Fibroblast of the aortic adventitia (primary cell): ENCODE results near the gene CRYGN. TPM values are rescaled to one million over a fixed set of nuclear protein-coding genes. Genes with fewer than 3 reads are reported as not detected.

Experiments
- DNase-seq: peaks from one replicate; pipeline ENCODE4 v3.0.0-alpha.2; 2010; ENCODE audit warnings: low read depth
- H3K4me3 ChIP-seq: 2 replicates; pipeline ENCODE4 v1.5.1; 2011; ENCODE audit warnings: low read depth, mild to moderate bottlenecking, control low read depth, low read length, moderate library complexity
- CTCF ChIP-seq: IDR thresholded peaks from 2 replicates; pipeline ENCODE4 v1.5.1; 2011; ENCODE audit warnings: mild to moderate bottlenecking, low read length, control low read depth, inconsistent platforms; ENCODE audit not compliant: insufficient read depth
- total RNA-seq: library from RNA; depleted of rRNA; stranded (reverse); fragments of >200 nt; gene quantifications from 2 replicates; pipeline ENCODE4 v1.2.3, GENCODE V29; 2012; ENCODE audit warnings: low replicate concordance

Gene CRYGN
- total RNA-seq, 1 donor = 0.09 TPM

- no peak for TF ChIP-seq CTCF
- no peak overlapping the region for H3K4me3 ChIP-seq
- no peak for DNase-seq
Measured at GRCh38 chr7:151412318-151412717, 27.6 kb downstream of the CRYGN start.

GRCh38 chr7:151411551-151411950 lies 28.4 kb downstream of the CRYGN start:
- no peak for DNase-seq
- TF ChIP-seq CTCF = no peak
- no peak overlapping the region for H3K4me3 ChIP-seq

GRCh38 chr7:151410405-151411390 lies 29.2 kb downstream of the CRYGN start:
- DNase-seq = no peak
- TF ChIP-seq CTCF = no peak
- peak overlapping the region; percentile 48 for H3K4me3 ChIP-seq

- peak within 1 kb of the TSS; percentile 48 for H3K4me3 ChIP-seq
- DNase-seq = no peak
- TF ChIP-seq CTCF = no peak
Measured at GRCh38 chr7:151409667-151410404, 30.1 kb downstream of the CRYGN start, which contains the start of gene WDR86. Gene WDR86, minus strand, starts transcription at chr7:151410038. Its CDS starts 449 bp downstream, at chr7:151409589.

GRCh38 chr7:151408839-151409666 lies 30.9 kb downstream of the CRYGN start:
- TF ChIP-seq CTCF = no peak
- DNase-seq = no peak
- no peak overlapping the region for H3K4me3 ChIP-seq

- no peak overlapping the region for H3K4me3 ChIP-seq
- no peak for DNase-seq
- no peak for TF ChIP-seq CTCF
Measured at GRCh38 chr7:151408498-151408838, 31.5 kb downstream of the CRYGN start.
